GDM1 (cell line): ENCODE results near the gene HARBI1.

ENCODE experiments used
- DNase-seq: peaks from one replicate; lab custom pipeline; 2025; lab: John Stamatoyannopoulos, UW

The HARBI1 gene

GRCh38 chr11:46617134-46617971 is at the start of gene HARBI1, which contains the start of gene ATG13:
TSS of gene HARBI1 (minus strand) at chr11:46617227. CDS start at chr11:46616237, 990 bp downstream.
TSS of gene ATG13 (plus strand) at chr11:46617553. CDS start at chr11:46644292, 26,739 bp downstream.
- DNase-seq: peak; percentile 87

- DNase-seq: no peak
These were observed 49.5 kb upstream of the HARBI1 start for GRCh38 chr11:46666516-46666915.

- no peak for DNase-seq
These were observed 48.3 kb upstream of the HARBI1 start for GRCh38 chr11:46665356-46665755.

- DNase-seq: no peak
These were observed 47.6 kb upstream of the HARBI1 start for GRCh38 chr11:46664612-46665011.

GRCh38 chr11:46663277-46663940 is 46.4 kb upstream of the HARBI1 start:
- no peak for DNase-seq

GRCh38 chr11:46662366-46662765 is 45.3 kb upstream of the HARBI1 start:
- DNase-seq: no peak

- DNase-seq: no peak
These were observed 44.8 kb upstream of the HARBI1 start for GRCh38 chr11:46661836-46662235.

GRCh38 chr11:46659908-46660307 is 42.9 kb upstream of the HARBI1 start:
- no peak for DNase-seq

- no peak for DNase-seq
These were observed 41.2 kb upstream of the HARBI1 start for GRCh38 chr11:46658259-46658658.

GRCh38 chr11:46657186-46657585 is 40.2 kb upstream of the HARBI1 start:
- no peak for DNase-seq

GRCh38 chr11:46655631-46656030 is 38.6 kb upstream of the HARBI1 start:
- no peak for DNase-seq

- no peak for DNase-seq
These were observed 32.2 kb upstream of the HARBI1 start for GRCh38 chr11:46649180-46649738.

GRCh38 chr11:46643986-46644385 is 27.0 kb upstream of the HARBI1 start:
- no peak for DNase-seq

- DNase-seq: no peak
These were observed 26.5 kb upstream of the HARBI1 start for GRCh38 chr11:46643531-46643930.

- DNase-seq: no peak
These were observed 25.8 kb upstream of the HARBI1 start for GRCh38 chr11:46642627-46643335.

- no peak for DNase-seq
These were observed 24.6 kb upstream of the HARBI1 start for GRCh38 chr11:46641639-46642038.

- no peak for DNase-seq
These were observed 23.2 kb upstream of the HARBI1 start for GRCh38 chr11:46640036-46640788.

GRCh38 chr11:46639197-46639839 is 22.3 kb upstream of the HARBI1 start:
- no peak for DNase-seq

GRCh38 chr11:46637546-46637945 is 20.5 kb upstream of the HARBI1 start:
- no peak for DNase-seq

- DNase-seq: no peak
These were observed 18.6 kb upstream of the HARBI1 start for GRCh38 chr11:46635557-46636139.
